AG20443 (cell line): Measurements from ENCODE around the gene BRAF.
A peak's percentile ranks its signal among the peaks of the same experiment; 100 is the strongest.
"Not testable (repeated sequence)": the region's sequence is repeated elsewhere in the genome, so short reads cannot be mapped to it uniquely, and the experiment has no call there.

Experiments used
- DNase-seq: peaks from one replicate; pipeline ENCODE4 v3.0.0; 2012; ENCODE audit warnings: low spot score, mixed read lengths

BRAF gene

GRCh38 chr7:140924821-140925421 lies at the start of gene BRAF:
Gene BRAF, minus strand, starts transcription at chr7:140924929. Its CDS starts 226 bp downstream, at chr7:140924703.
- peak; percentile 96 for DNase-seq

GRCh38 chr7:140972876-140973829 lies 48.4 kb upstream of the BRAF start:
- no peak for DNase-seq

GRCh38 chr7:140972344-140972743 lies 47.6 kb upstream of the BRAF start:
- DNase-seq = no peak

- DNase-seq = no peak
Measured at GRCh38 chr7:140967438-140967837, 42.7 kb upstream of the BRAF start.

GRCh38 chr7:140966561-140967233 lies 42.0 kb upstream of the BRAF start:
- DNase-seq = no peak

- no peak for DNase-seq
Measured at GRCh38 chr7:140961117-140961516, 36.4 kb upstream of the BRAF start.

GRCh38 chr7:140956997-140957396 lies 32.3 kb upstream of the BRAF start:
- not testable (repeated sequence) for DNase-seq

- DNase-seq = no peak
Measured at GRCh38 chr7:140945940-140946339, 21.2 kb upstream of the BRAF start.

GRCh38 chr7:140942242-140942641 lies 17.5 kb upstream of the BRAF start:
- DNase-seq = not testable (repeated sequence)

GRCh38 chr7:140940898-140941297 lies 16.2 kb upstream of the BRAF start:
- no peak for DNase-seq

- DNase-seq = no peak
Measured at GRCh38 chr7:140937702-140938264, 13.1 kb upstream of the BRAF start.

- DNase-seq = no peak
Measured at GRCh38 chr7:140928491-140929309, 4.0 kb upstream of the BRAF start.

- not testable (repeated sequence) for DNase-seq
Measured at GRCh38 chr7:140927945-140928344, 3.2 kb upstream of the BRAF start.

GRCh38 chr7:140927351-140927750 lies 2.6 kb upstream of the BRAF start:
- DNase-seq = no peak

GRCh38 chr7:140926021-140926817 lies 1.5 kb upstream of the BRAF start:
- DNase-seq = no peak

GRCh38 chr7:140924019-140924820 lies 509 bp downstream of the BRAF start:
- peak; percentile 74 for DNase-seq

GRCh38 chr7:140923358-140924006 lies 1.2 kb downstream of the BRAF start:
- peak; percentile 15 for DNase-seq

GRCh38 chr7:140922741-140923345 lies 1.9 kb downstream of the BRAF start:
- no peak for DNase-seq

GRCh38 chr7:140920745-140921144 lies 4.0 kb downstream of the BRAF start:
- no peak for DNase-seq
